Epithelial cell of proximal tubule (primary cell): ENCODE measurements around the gene NCKAP5. TPM values are rescaled to one million over a fixed set of nuclear protein-coding genes. Genes with fewer than 3 reads are reported as not detected.

Experiments
- DNase-seq: peaks from one replicate; pipeline ENCODE4 v3.0.0-alpha.2; 2011; ENCODE audit warnings: low read depth
- H3K4me3 ChIP-seq: 2 replicates; pipeline ENCODE4 v1.5.1; 2011; ENCODE audit warnings: low read depth, mild to moderate bottlenecking, low read length
- CTCF ChIP-seq: conservative IDR thresholded peaks from 2 replicates; pipeline ENCODE4 v1.5.1; 2012; ENCODE audit warnings: low read depth, mild to moderate bottlenecking, low read length
- total RNA-seq: library from RNA; depleted of rRNA; stranded (reverse); fragments of >200 nt; gene quantifications from 2 replicates; pipeline ENCODE4 v1.2.3, GENCODE V29; 2015

Gene NCKAP5
- total RNA-seq, 1 donor from 2014 or later = 0.69 TPM

GRCh38 chr2:133541376-133541775 is 26.9 kb downstream of the NCKAP5 start:
- DNase-seq = no peak
- no peak overlapping the region for H3K4me3 ChIP-seq
- TF ChIP-seq CTCF = no peak

- no peak for TF ChIP-seq CTCF
- DNase-seq = no peak
- H3K4me3 ChIP-seq = no peak overlapping the region
Measured at GRCh38 chr2:133532919-133533318, 35.3 kb downstream of the NCKAP5 start.

GRCh38 chr2:133531382-133531781 is 36.9 kb downstream of the NCKAP5 start:
- DNase-seq = no peak
- H3K4me3 ChIP-seq = no peak overlapping the region
- no peak for TF ChIP-seq CTCF

- no peak for TF ChIP-seq CTCF
- DNase-seq = no peak
Measured at GRCh38 chr2:133530645-133531044, 37.6 kb downstream of the NCKAP5 start.

GRCh38 chr2:133526530-133527300 is 41.5 kb downstream of the NCKAP5 start:
- no peak overlapping the region for H3K4me3 ChIP-seq
- DNase-seq = no peak
- no peak for TF ChIP-seq CTCF

More at GRCh38 chr2:133530645-133531044, 37.6 kb downstream of the NCKAP5 start:
- H3K4me3 ChIP-seq = no peak overlapping the region

GRCh38 chr2:133525613-133526529 is 42.4 kb downstream of the NCKAP5 start:
- no peak for TF ChIP-seq CTCF

More at GRCh38 chr2:133525613-133526529, 42.4 kb downstream of the NCKAP5 start:
- DNase-seq = no peak
- no peak overlapping the region for H3K4me3 ChIP-seq
